GM18511 (cell line): ENCODE measurements around the gene STC2.
"Not testable (repeated sequence)": the region's sequence is repeated elsewhere in the genome, so short reads cannot be mapped to it uniquely, and the experiment has no call there.

Experiments used
- ATAC-seq: cut with Tn5 transposase; IDR thresholded peaks from one replicate; pipeline ENCODE4 v1.9.1; 2021; ENCODE audit warnings: mild to moderate bottlenecking, moderate library complexity; ENCODE audit not compliant: unreplicated experiment

The STC2 gene

GRCh38 chr5:173296737-173297676 lies 31.2 kb downstream of the STC2 start:
- no peak for ATAC-seq

- no peak for ATAC-seq
These were observed 32.4 kb downstream of the STC2 start for GRCh38 chr5:173295796-173296195.

GRCh38 chr5:173294673-173295320 lies 33.4 kb downstream of the STC2 start:
- ATAC-seq: no peak

GRCh38 chr5:173293817-173294672 lies 34.2 kb downstream of the STC2 start:
- ATAC-seq: peak; percentile 83

DNA sequence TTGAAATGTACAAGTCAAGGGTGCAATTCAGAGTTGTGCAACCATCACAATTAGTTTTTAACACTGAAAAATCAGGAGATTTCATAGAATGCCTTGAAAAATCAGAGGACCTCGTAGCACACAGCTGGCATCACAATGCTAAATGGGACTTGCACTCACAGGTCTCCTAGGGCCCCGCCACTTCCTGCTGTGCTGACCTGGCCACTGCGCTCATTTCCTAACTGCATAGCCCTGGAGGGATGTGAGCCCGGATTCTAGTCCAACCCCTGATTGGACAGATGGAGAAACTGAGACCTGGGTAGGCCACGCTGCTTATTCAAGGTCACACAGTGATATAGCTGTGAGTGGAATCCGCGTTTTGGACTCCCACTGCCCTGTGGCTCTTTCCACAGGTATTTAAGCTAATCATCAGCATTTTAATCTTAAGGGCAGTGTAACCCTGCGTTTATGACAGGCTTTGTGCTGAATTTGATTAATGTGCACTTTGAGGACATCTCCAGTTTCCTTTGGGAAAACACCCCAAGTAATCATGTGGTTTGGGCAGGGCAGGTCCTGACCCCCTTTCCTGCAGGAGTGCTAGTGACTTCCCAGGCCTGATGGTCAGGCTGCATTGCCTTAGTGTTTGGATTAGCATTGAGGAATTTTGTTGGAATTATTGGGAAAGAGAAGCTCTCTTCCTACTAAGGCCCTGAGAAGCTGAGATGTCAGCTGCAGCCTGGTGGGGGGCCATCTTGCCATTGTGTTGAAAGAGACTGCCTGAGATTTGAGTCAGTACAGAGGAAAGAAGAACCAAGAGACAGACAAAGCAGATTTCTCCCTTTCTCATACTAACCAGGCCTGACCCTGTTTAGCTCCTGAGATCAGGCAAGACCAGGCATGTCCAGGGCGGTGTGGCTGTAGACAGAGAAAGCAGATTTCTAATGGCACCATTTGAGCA lies 36.2 kb downstream of the STC2 start:
- ATAC-seq: peak; percentile 57

DNA sequence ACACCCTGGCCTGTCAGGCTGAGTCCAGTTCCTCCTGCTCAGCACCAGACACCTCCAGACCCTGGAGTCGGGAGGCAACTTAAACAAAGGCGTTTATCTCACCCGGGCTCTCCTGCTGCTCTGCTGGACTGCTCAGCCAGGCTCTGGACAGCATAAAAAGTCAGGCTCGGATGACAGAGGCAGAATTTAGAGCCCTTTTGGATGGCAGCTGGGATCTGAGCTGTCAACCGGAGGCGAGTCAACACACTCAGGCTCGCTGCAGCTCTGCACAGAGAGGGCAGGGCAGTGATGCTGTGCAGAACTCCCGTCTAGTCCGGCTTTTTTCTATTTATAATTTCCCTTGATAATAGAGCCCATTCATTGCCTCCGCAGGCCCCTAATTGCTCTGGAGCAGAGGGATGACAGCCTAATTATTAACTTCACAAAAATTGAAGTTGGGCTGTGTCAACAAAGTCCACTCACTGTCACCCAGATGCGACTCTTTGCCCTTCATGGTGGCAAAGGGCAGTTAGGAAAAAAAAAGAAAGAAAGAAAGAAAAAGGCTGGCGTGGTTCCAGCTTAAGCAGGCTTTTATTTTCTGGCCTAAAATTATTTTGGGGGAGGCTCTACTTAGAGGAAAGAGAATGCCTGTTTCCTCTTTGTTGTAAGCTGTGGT lies 37.6 kb downstream of the STC2 start:
- no peak for ATAC-seq

DNA sequence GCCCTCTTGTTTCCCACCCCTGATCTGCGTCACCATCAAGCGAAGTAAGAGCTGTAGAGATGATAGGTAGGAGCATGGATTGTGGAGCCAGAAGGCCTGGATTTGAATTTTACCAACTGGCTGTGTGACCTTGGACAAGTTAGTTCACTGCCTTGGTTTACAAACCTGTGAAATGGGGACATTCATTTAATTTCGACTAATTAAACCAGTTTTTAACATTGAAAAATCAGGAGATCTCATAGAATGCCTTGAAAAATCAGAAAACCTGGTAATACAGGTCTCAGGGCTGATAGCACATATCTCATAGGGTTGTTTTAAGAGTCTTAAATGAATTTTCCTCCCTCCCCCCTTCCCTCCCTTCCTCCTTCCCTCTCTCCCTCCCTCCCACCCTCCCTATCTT lies 38.8 kb downstream of the STC2 start:
- no peak for ATAC-seq

GRCh38 chr5:173288632-173289031 lies 39.6 kb downstream of the STC2 start:
- no peak for ATAC-seq

- ATAC-seq: no peak
These were observed 41.1 kb downstream of the STC2 start for GRCh38 chr5:173287086-173287485.

DNA sequence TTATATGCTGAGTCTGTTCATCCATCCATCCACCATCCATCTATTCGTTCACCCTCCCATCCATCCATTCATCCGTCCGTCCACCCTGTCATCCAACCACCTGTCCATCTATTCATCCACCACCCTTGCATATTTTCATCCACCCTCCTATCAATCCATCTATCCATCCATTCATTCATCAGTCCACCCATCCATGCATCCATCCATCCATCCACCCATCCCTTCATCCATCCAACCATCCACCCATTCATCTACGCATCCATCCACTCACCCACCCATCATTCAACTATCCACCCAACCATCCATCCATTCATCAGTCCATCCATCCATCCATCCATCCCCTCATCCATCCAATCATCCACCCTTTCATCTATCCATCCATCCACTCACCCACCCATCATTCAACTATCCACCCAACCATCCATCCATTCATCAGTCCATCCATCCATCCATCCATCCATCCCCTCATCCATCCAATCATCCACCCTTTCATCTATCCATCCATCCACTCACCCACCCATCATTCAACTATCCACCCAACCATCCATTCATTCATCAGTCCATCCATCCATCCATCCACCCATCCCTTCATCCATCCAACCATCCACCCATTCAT lies 43.8 kb downstream of the STC2 start:
- ATAC-seq: not testable (repeated sequence)

GRCh38 chr5:173283318-173284288 lies 44.6 kb downstream of the STC2 start:
- ATAC-seq: peak; percentile 79

GRCh38 chr5:173282916-173283315 lies 45.3 kb downstream of the STC2 start:
- no peak for ATAC-seq

GRCh38 chr5:173281910-173282309 lies 46.3 kb downstream of the STC2 start:
- no peak for ATAC-seq

- ATAC-seq: no peak
These were observed 49.0 kb downstream of the STC2 start for GRCh38 chr5:173279166-173279565.

- ATAC-seq: no peak
These were observed 49.6 kb downstream of the STC2 start for GRCh38 chr5:173278641-173279040.

GRCh38 chr5:173278172-173278571 lies 50.0 kb downstream of the STC2 start:
- no peak for ATAC-seq

DNA sequence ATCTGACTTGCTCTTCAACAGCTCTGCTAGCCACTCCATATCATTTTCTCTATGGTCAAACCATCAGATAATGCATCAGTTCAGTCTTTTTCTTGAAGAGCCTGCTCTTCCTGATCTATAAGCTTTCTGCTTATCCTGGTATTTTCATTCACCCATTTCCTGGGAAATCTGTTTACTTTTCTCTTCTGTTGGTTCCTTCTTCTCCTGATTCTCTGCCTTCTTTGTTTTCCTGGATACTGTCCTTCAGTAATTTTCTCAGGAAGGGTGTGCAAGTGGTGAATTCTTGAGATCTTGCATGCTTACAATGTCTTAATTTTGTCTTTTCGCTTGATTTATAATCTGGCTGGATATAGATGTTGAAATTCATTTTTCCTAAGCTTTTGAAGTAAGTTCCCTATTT lies 53.4 kb downstream of the STC2 start:
- ATAC-seq: no peak

- no peak for ATAC-seq
These were observed 56.8 kb downstream of the STC2 start for GRCh38 chr5:173271419-173271818.
